A673 (cell line): ENCODE measurements around the gene CLSTN2.

Experiments
- EZH2 ChIP-seq: fragments of 200-600 bp; sonication (generic); IDR thresholded peaks from 2 replicates; pipeline ENCODE4 v1.6.1; 2017; ENCODE audit warnings: borderline replicate concordance, low read depth, mild to moderate bottlenecking, mixed read lengths, antibody characterized with exemption, low read length; ENCODE audit not compliant: poor library complexity, severe bottlenecking
- TF ChIP-seq, protein P1 (sequence below): fragments of 300-800, 200-600 bp; sonication (generic); conservative IDR thresholded peaks from 2 replicates; pipeline ENCODE4 v1.5.1; 2017; ENCODE audit warnings: low read depth, mild to moderate bottlenecking, antibody characterized with exemption, low read length, moderate library complexity, mixed read lengths

GRCh38 chr3:140225996-140226395 lies 291.0 kb downstream of the CLSTN2 start:
- TF ChIP-seq, protein P1, sequence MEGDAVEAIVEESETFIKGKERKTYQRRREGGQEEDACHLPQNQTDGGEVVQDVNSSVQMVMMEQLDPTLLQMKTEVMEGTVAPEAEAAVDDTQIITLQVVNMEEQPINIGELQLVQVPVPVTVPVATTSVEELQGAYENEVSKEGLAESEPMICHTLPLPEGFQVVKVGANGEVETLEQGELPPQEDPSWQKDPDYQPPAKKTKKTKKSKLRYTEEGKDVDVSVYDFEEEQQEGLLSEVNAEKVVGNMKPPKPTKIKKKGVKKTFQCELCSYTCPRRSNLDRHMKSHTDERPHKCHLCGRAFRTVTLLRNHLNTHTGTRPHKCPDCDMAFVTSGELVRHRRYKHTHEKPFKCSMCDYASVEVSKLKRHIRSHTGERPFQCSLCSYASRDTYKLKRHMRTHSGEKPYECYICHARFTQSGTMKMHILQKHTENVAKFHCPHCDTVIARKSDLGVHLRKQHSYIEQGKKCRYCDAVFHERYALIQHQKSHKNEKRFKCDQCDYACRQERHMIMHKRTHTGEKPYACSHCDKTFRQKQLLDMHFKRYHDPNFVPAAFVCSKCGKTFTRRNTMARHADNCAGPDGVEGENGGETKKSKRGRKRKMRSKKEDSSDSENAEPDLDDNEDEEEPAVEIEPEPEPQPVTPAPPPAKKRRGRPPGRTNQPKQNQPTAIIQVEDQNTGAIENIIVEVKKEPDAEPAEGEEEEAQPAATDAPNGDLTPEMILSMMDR = no peak
- no peak for TF ChIP-seq EZH2
